IMR-90 (cell line): ENCODE results near the gene NXPH3. TPM values are rescaled to one million over a fixed set of nuclear protein-coding genes. Genes with fewer than 3 reads are reported as not detected.

Experiments
- ATAC-seq: fragments of 200-7000 bp; cut with Tn5 transposase; 2 replicates; pipeline ENCODE4 v1.9.1; 2020; ENCODE audit warnings: low read depth, mild to moderate bottlenecking, moderate library complexity
- BruUV-seq: library from RNA; stranded (reverse); fragments of 400-500 nt; replicated peaks from 2 replicates; lab custom pipeline; 2021; lab: Mats Ljungman, UMichigan
- CTCF ChIA-PET: fragments of 300-600 bp; formaldehyde crosslinking; extraction: SDS; loops from one replicate; lab custom pipeline; 2021; ENCODE audit warnings: antibody characterized with exemption; lab: Yijun Ruan, JAX
- POLR2A ChIA-PET: fragments of 300-600 bp; sonication (Branson Sonifier 250); formaldehyde crosslinking; loops from one replicate; lab custom pipeline; 2022; ENCODE audit warnings: antibody characterized with exemption; ENCODE audit not compliant: unreplicated experiment; lab: Charles Lee
- DNase-seq: peaks from one replicate; pipeline ENCODE4 v3.0.0; 2013
- H2AFZ ChIP-seq: replicated peaks from 2 replicates; pipeline ENCODE3; 2013; ENCODE audit warnings: low read length, mild to moderate bottlenecking; ENCODE audit not compliant: poor library complexity
- H2AK5ac ChIP-seq: 2 replicates; pipeline ENCODE4 v1.6.1; 2013; ENCODE audit warnings: low read depth, low read length, inconsistent platforms
- H2AK9ac ChIP-seq: replicated peaks from 2 replicates; pipeline ENCODE3; 2013; ENCODE audit warnings: mild to moderate bottlenecking, low read depth, low read length, moderate library complexity; ENCODE audit not compliant: poor library complexity
- H2BK120ac ChIP-seq: 2 replicates; pipeline ENCODE4 v1.6.1; 2013; ENCODE audit warnings: low read depth, low read length, inconsistent platforms
- H2BK15ac ChIP-seq: 3 replicates; pipeline ENCODE4 v1.6.1; 2013; ENCODE audit warnings: low read depth, low read length, inconsistent platforms
- H2BK20ac ChIP-seq: 2 replicates; pipeline ENCODE4 v1.6.1; 2013; ENCODE audit warnings: low read depth, mild to moderate bottlenecking, inconsistent platforms, low read length, moderate library complexity
- H2BK5ac ChIP-seq: 2 replicates; pipeline ENCODE4 v1.6.1; 2013; ENCODE audit warnings: mild to moderate bottlenecking, low read depth, low read length, inconsistent platforms; ENCODE audit not compliant: poor library complexity, severe bottlenecking
- H3K14ac ChIP-seq: replicated peaks from 2 replicates; pipeline ENCODE4 v1.6.1; 2013; ENCODE audit warnings: low read depth, low read length, inconsistent platforms
- H3K18ac ChIP-seq: 2 replicates; pipeline ENCODE4 v1.6.1; 2013; ENCODE audit warnings: low read depth, low read length, control low read depth
- H3K23ac ChIP-seq: 2 replicates; pipeline ENCODE4 v1.6.1; 2013; ENCODE audit warnings: low read depth, low read length, inconsistent platforms
- H3K27ac ChIP-seq: 2 replicates; pipeline ENCODE4 v1.5.1; 2013; ENCODE audit warnings: mild to moderate bottlenecking, control low read depth, low read length; ENCODE audit not compliant: insufficient read depth
- H3K27me3 ChIP-seq: 2 replicates; pipeline ENCODE4 v1.6.1; 2013; ENCODE audit warnings: low read length; ENCODE audit not compliant: control insufficient read depth, insufficient read depth
- H3K36me3 ChIP-seq: 2 replicates; pipeline ENCODE4 v1.6.1; 2013; ENCODE audit warnings: low read length, mixed read lengths; ENCODE audit not compliant: control insufficient read depth, insufficient read depth
- H3K4ac ChIP-seq: 2 replicates; pipeline ENCODE4 v1.6.1; 2013; ENCODE audit warnings: low read depth, low read length, inconsistent platforms
- H3K4me1 ChIP-seq: 2 replicates; pipeline ENCODE4 v1.6.1; 2013; ENCODE audit warnings: low read length, mixed read lengths; ENCODE audit not compliant: control insufficient read depth, insufficient read depth
- H3K4me2 ChIP-seq: 2 replicates; pipeline ENCODE4 v1.6.1; 2013; ENCODE audit warnings: low read depth, mild to moderate bottlenecking, control low read depth, low read length, moderate library complexity
- H3K4me3 ChIP-seq: 2 replicates; pipeline ENCODE4 v1.5.1; 2013; ENCODE audit warnings: low read depth, mild to moderate bottlenecking, control low read depth, low read length, moderate library complexity; ENCODE audit not compliant: insufficient read depth
- H3K56ac ChIP-seq: 2 replicates; pipeline ENCODE4 v1.6.1; 2013; ENCODE audit warnings: low read length, inconsistent platforms; ENCODE audit not compliant: insufficient read depth; ENCODE audit errors: extremely low read depth
- H3K79me1 ChIP-seq, 2 experiments: 2 replicates each; pipeline ENCODE4 v1.6.1; 2013; ENCODE audit warnings: low read length in 2 of 2, inconsistent platforms in 1 of 2, low read depth in 1 of 2
- H3K9ac ChIP-seq: 2 replicates; pipeline ENCODE4 v1.6.1; 2013; ENCODE audit warnings: low read depth, low read length, control low read depth
- H3K9me1 ChIP-seq: 2 replicates; pipeline ENCODE4 v1.6.1; 2013; ENCODE audit warnings: low read length, inconsistent platforms; ENCODE audit not compliant: insufficient read depth
- H3K9me3 ChIP-seq: 2 replicates; pipeline ENCODE4 v1.6.1; 2013; ENCODE audit warnings: low read length; ENCODE audit not compliant: control insufficient read depth, insufficient read depth
- H4K20me1 ChIP-seq: 2 replicates; pipeline ENCODE4 v1.6.1; 2013; ENCODE audit warnings: low read length, inconsistent platforms; ENCODE audit not compliant: insufficient read depth
- H4K5ac ChIP-seq: 2 replicates; pipeline ENCODE4 v1.6.1; 2013; ENCODE audit warnings: mild to moderate bottlenecking, low read depth, low read length, control low read depth
- H4K8ac ChIP-seq, 2 experiments: 2 replicates each; pipeline ENCODE4 v1.6.1; 2013; ENCODE audit warnings: low read depth in 2 of 2, low read length in 2 of 2, control low read depth in 1 of 2, inconsistent platforms in 1 of 2
- H4K91ac ChIP-seq: 2 replicates; pipeline ENCODE4 v1.6.1; 2013; ENCODE audit warnings: low read depth, low read length, inconsistent platforms; ENCODE audit not compliant: insufficient read depth
- BHLHE40 ChIP-seq: fragments of 150-350 bp; IDR thresholded peaks from 2 replicates; pipeline ENCODE4 v1.6.1; 2016; ENCODE audit warnings: mild to moderate bottlenecking, low read depth, low read length
- ELK1 ChIP-seq: fragments of 150-350 bp; IDR thresholded peaks from 2 replicates; pipeline ENCODE4 v1.6.1; 2016; ENCODE audit warnings: low read depth, mild to moderate bottlenecking, low read length, moderate library complexity, borderline replicate concordance
- FOS ChIP-seq: fragments of 150-350 bp; IDR thresholded peaks from 2 replicates; pipeline ENCODE4 v1.6.1; 2016; ENCODE audit warnings: low read depth, low read length
- NFE2L2 ChIP-seq: fragments of 150-350 bp; IDR thresholded peaks from 2 replicates; pipeline ENCODE4 v1.6.1; 2016; ENCODE audit warnings: low read depth, mild to moderate bottlenecking, low read length
- RCOR1 ChIP-seq: IDR thresholded peaks from 2 replicates; pipeline ENCODE4 v1.6.1; 2012; ENCODE audit warnings: mild to moderate bottlenecking, low read length, improper control_type of control experiment; ENCODE audit not compliant: insufficient replicate concordance
- RFX5 ChIP-seq: IDR thresholded peaks from 2 replicates; pipeline ENCODE4 v1.8.0; 2012; ENCODE audit warnings: low read depth, mild to moderate bottlenecking, low read length, moderate library complexity
- SMC3 ChIP-seq: fragments of 150-350 bp; IDR thresholded peaks from 2 replicates; pipeline ENCODE4 v1.6.1; 2016; ENCODE audit warnings: low read depth, mild to moderate bottlenecking, antibody characterized with exemption, low read length, moderate library complexity
- WGBS, 2 experiments: methylation state at CpG; one replicate each; pipeline versions ENCODE4 v1.1.5 to v1.1.7; 2013; ENCODE audit warnings: missing lambda C conversion rate in 2 of 2; ENCODE audit not compliant: insufficient read length in 1 of 2; ENCODE audit errors: extremely low coverage in 2 of 2; 5-methylcytosine and 5-hydroxymethylcytosine counted together
- dilution Hi-C: fragments of 300-500 bp; cut with HindIII; formaldehyde crosslinking; loops from one replicate; pipeline ENCODE4 v1.14.3; 2018; ENCODE audit warnings: low sequenced_read_pairs; ENCODE audit not compliant: unreplicated experiment
- in situ Hi-C: fragments of 300-500 bp; cut with MboI; formaldehyde crosslinking; loops from 3 replicates; pipeline ENCODE4 v1.14.3; 2019; ENCODE audit warnings: low sequenced_read_pairs, inconsistent platforms, mixed read lengths
- intact Hi-C: fragments of 100-400 bp; cut with micrococcal nuclease; formaldehyde crosslinking; loops from 2 replicates; pipeline ENCODE4 v1.10.0; 2022
- polyA plus RNA-seq, 3 experiments: library from polyadenylated mRNA; depleted of rRNA; stranded (reverse); fragments of >200 nt; gene quantifications; 2 replicates each; pipeline ENCODE4 v1.2.3, GENCODE V29; 2012; ENCODE audit warnings: low replicate concordance in 1 of 3
- total RNA-seq: library from RNA; depleted of rRNA; stranded (reverse); fragments of >200 nt; gene quantifications from 2 replicates; pipeline ENCODE4 v1.2.3, GENCODE V29; 2012
- TF ChIP-seq, protein P1 (sequence below): fragments of 150-350 bp; IDR thresholded peaks from 2 replicates; pipeline ENCODE4 v1.6.1; 2017; ENCODE audit warnings: mild to moderate bottlenecking, antibody characterized with exemption, low read length, low read depth
- TF ChIP-seq, protein P2 (sequence below): conservative IDR thresholded peaks from 2 replicates; pipeline ENCODE4 v1.5.1; 2012; ENCODE audit warnings: mild to moderate bottlenecking, low read depth, low read length, improper control_type of control experiment

The NXPH3 gene
- total and polyA plus RNA-seq, 2 of the 4 experiments (the other 2 are of a cell fraction) = 0.18 to 0.31 TPM

DNA sequence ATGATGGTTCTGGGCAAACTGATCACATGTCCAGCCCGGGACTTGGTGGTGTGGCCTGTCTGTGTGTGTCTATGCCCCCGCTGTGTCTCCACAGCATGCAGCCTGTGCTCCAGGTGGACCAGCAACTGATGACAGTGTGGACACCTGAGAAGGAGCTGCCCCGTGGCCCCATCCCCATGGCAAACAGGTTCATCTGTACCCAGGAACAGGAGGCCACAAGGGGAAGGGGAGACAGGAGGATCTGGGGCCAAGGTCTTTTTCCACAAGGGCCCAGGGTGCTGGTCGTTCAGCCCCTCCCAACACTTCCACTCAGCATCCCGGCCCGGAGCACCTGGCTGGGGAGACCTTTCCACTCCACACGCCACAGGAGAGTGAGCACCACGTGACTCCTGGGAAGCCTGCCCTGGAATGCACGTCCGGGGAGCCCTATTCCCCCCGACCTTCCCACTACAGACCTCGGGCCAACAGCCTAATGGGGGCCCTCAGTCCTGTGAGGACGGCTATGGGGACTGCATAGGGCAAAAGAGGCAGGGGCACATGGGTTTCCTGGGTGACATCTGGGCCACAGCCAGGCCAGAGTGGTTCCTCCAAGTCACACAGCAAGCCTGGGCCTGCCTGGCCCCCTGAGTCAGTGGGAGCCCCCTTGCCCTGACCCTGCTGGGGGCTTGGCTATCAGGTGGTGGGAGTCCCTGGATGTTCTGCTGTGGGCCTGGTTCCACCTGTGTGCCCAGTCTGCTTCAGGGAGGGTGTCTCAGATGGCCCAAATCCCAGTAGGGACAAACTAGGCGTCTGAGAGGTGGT is 20.8 kb upstream of the NXPH3 start (continued):
- no peak for TF ChIP-seq RCOR1

DNA sequence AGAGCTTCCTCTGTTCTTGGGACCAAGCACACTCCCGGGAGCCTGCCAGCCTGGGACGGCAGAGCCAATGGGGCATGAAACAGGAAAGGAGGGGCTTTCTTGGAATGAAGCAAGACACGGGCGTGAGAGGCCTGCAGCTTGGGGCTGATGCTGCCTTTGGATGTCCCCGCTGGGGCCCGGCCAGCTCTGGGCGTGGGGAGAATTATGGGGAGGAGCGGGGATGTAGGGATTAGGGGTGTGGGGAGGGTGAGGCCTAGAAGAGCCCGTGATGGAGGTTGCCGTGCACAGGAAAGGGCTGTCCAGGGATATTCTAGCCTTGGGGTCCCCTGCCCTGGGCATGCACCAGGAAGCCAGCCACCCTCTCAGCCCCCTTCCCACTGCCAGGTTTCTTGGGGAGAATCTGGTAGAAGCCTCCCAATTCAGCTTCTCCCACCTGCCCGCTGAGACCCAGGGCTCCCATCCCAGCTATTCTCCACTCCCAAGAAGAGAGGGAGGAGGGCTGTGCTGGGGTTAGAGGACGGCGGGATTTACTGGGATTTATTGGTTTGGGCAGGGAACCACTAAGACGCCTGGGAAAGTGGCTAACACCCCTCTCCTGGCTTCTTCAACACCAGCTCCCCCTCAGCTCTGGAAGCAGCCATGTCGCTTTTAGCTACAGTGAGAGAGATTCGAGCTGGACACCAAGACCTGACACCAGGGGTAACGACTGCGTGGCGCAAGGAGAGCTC is 20.0 kb upstream of the NXPH3 start:
- peak overlapping the region; percentile 90 for H2AFZ ChIP-seq
- H3K18ac ChIP-seq = no peak overlapping the region
- no peak overlapping the region for H3K27ac ChIP-seq
- H2BK120ac ChIP-seq = no peak overlapping the region
- H2BK5ac ChIP-seq = no peak overlapping the region
- ChIA-PET CTCF (interaction anchor here (0.6 to 1.7 kb wide), 9 partner anchors 9 to 147 kb away, joined by 3 to 23 read pairs (median 5); partner anchors contain the start of gene PHB1), POLR2A (no interaction called here)
- H2BK20ac ChIP-seq = no peak overlapping the region
- no peaks in the 10 kb centered on the region for H3K9me3 ChIP-seq
- no peak overlapping the region for H3K23ac ChIP-seq
- DNase-seq (no peak), ATAC-seq (no peak; the same call in 1 of the 2 replicates)
- H3K4ac ChIP-seq = no peak overlapping the region
- no peak overlapping the region for H3K4me3 ChIP-seq
- H2BK15ac ChIP-seq = no peak overlapping the region
- no peaks in the 10 kb centered on the region for H3K79me1 ChIP-seq
- H4K20me1 ChIP-seq = no peaks in the 10 kb centered on the region
- H2AK9ac ChIP-seq = no peak overlapping the region
- H3K56ac ChIP-seq = no peak overlapping the region
- no peak overlapping the region for H3K4me2 ChIP-seq
- no peak overlapping the region for H3K14ac ChIP-seq
- dilution Hi-C loops (no loop called here), intact Hi-C loops (loop anchor here (1.0 to 2.0 kb wide), 4 partner anchors 59 to 147 kb away; partner anchors contain the start of gene PHB1), in situ Hi-C loops (no loop called here)
- no peak overlapping the region for H4K91ac ChIP-seq
- 60% methylated on average over 1 of the region's 19 CpGs; no CpG with 5 or more reads in 1 of the 2 experiments for WGBS, 2 experiments
- no TSS peak for BruUV-seq
- no peak overlapping the region for H2AK5ac ChIP-seq
- H4K8ac ChIP-seq = peak overlapping the region in 1 of 2 experiments; percentile 85; a peak in 1 of 4 replicates
- peaks cover 21% of the 10 kb centered on the region for H3K27me3 ChIP-seq
- H4K5ac ChIP-seq = no peak overlapping the region; the same call in 1 of the 2 replicates
- H3K36me3 ChIP-seq = no peaks in the 10 kb centered on the region
- peaks cover 2% of the 10 kb centered on the region; the same call in 1 of the 2 replicates for H3K4me1 ChIP-seq
- H3K9ac ChIP-seq = 0 out of 2 replicates have a peak overlapping the region, but pooled peaks have one; percentile 24
- no peaks in the 10 kb centered on the region for H3K9me1 ChIP-seq
- TF ChIP-seq SMC3 (no peak), BHLHE40 (no peak), RCOR1 (no peak), RFX5 (no peak), FOS (no peak), ELK1 (no peak), NFE2L2 (no peak)
- TF ChIP-seq, protein P1, sequence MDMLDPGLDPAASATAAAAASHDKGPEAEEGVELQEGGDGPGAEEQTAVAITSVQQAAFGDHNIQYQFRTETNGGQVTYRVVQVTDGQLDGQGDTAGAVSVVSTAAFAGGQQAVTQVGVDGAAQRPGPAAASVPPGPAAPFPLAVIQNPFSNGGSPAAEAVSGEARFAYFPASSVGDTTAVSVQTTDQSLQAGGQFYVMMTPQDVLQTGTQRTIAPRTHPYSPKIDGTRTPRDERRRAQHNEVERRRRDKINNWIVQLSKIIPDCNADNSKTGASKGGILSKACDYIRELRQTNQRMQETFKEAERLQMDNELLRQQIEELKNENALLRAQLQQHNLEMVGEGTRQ = no peak
- TF ChIP-seq, protein P2, sequence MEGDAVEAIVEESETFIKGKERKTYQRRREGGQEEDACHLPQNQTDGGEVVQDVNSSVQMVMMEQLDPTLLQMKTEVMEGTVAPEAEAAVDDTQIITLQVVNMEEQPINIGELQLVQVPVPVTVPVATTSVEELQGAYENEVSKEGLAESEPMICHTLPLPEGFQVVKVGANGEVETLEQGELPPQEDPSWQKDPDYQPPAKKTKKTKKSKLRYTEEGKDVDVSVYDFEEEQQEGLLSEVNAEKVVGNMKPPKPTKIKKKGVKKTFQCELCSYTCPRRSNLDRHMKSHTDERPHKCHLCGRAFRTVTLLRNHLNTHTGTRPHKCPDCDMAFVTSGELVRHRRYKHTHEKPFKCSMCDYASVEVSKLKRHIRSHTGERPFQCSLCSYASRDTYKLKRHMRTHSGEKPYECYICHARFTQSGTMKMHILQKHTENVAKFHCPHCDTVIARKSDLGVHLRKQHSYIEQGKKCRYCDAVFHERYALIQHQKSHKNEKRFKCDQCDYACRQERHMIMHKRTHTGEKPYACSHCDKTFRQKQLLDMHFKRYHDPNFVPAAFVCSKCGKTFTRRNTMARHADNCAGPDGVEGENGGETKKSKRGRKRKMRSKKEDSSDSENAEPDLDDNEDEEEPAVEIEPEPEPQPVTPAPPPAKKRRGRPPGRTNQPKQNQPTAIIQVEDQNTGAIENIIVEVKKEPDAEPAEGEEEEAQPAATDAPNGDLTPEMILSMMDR = no peak
